Fibroblast of pulmonary artery (primary cell): ENCODE results near the gene SH3PXD2A.

Source experiments
- DNase-seq: peaks from one replicate; pipeline ENCODE4 v3.0.0-alpha.2; 2010; ENCODE audit warnings: low read depth
- H3K4me3 ChIP-seq: replicated peaks from 2 replicates; pipeline ENCODE4 v1.5.1; 2011; ENCODE audit warnings: low read depth, mild to moderate bottlenecking, control low read depth, low read length, moderate library complexity
- CTCF ChIP-seq: IDR thresholded peaks from 2 replicates; pipeline ENCODE4 v1.5.1; 2011; ENCODE audit warnings: mild to moderate bottlenecking, control low read depth, low read length, inconsistent platforms; ENCODE audit errors: missing control alignments

The SH3PXD2A gene

GRCh38 chr10:103855424-103855823 lies at the start of gene SH3PXD2A:
SH3PXD2A (minus strand) TSS chr10:103855576; CDS start chr10:103855266, 310 bp downstream.
- TF ChIP-seq CTCF, result no peak

GRCh38 chr10:103901299-103901698 lies 45.9 kb upstream of the SH3PXD2A start:
- DNase-seq, result no peak
- TF ChIP-seq CTCF, result no peak
- H3K4me3 ChIP-seq, result no peak overlapping the region

More at GRCh38 chr10:103855424-103855823, at the start of gene SH3PXD2A:
- H3K4me3 ChIP-seq, result peak within 1 kb of the TSS; percentile 62
- DNase-seq, result no peak

- no peak for TF ChIP-seq CTCF
- no peak for DNase-seq
- H3K4me3 ChIP-seq, result no peak overlapping the region
Measured at GRCh38 chr10:103899312-103899711, 43.9 kb upstream of the SH3PXD2A start.

- H3K4me3 ChIP-seq, result no peak overlapping the region
- no peak for TF ChIP-seq CTCF
- no peak for DNase-seq
Measured at GRCh38 chr10:103897241-103897774, 41.9 kb upstream of the SH3PXD2A start.

- no peak for TF ChIP-seq CTCF
- H3K4me3 ChIP-seq, result no peak overlapping the region
- DNase-seq, result peak; percentile 21
Measured at GRCh38 chr10:103896225-103896624, 40.8 kb upstream of the SH3PXD2A start.

- no peak overlapping the region for H3K4me3 ChIP-seq
- peak; percentile 32 for DNase-seq
- TF ChIP-seq CTCF, result no peak
Measured at GRCh38 chr10:103895411-103896186, 40.2 kb upstream of the SH3PXD2A start.
